SJSA1 (cell line): Measurements from ENCODE around the gene STX10. TPM values are rescaled to one million over a fixed set of nuclear protein-coding genes. Genes with fewer than 3 reads are reported as not detected.
"Not testable (repeated sequence)": the region's sequence is repeated elsewhere in the genome, so short reads cannot be mapped to it uniquely, and the experiment has no call there.

ENCODE experiments used
- DNase-seq, 2 experiments: peaks; one replicate each; pipeline ENCODE4 v3.0.0-alpha.2; 2015 to 2020; ENCODE audit warnings: low spot score in 2 of 2, low read depth in 1 of 2
- H3K27ac ChIP-seq: fragments of 250-450 bp; sonication (Bioruptor Pico); 2 replicates; pipeline ENCODE4 v1.5.1; 2020; ENCODE audit warnings: mild to moderate bottlenecking, moderate library complexity
- H3K27me3 ChIP-seq: fragments of 250-450 bp; sonication (Bioruptor Pico); replicated peaks from 2 replicates; pipeline ENCODE4 v1.5.1; 2020; ENCODE audit warnings: mild to moderate bottlenecking, moderate library complexity
- H3K36me3 ChIP-seq: fragments of 250-450 bp; sonication (Bioruptor Pico); 2 replicates; pipeline ENCODE4 v1.5.1; 2020; ENCODE audit warnings: mild to moderate bottlenecking
- H3K4me1 ChIP-seq: fragments of 250-450 bp; sonication (Bioruptor Pico); replicated peaks from 2 replicates; pipeline ENCODE4 v1.6.1; 2021; ENCODE audit warnings: mild to moderate bottlenecking
- H3K4me3 ChIP-seq: fragments of 250-450 bp; sonication (Bioruptor Pico); 2 replicates; pipeline ENCODE4 v1.5.1; 2020; ENCODE audit warnings: mild to moderate bottlenecking
- H3K9me3 ChIP-seq: fragments of 250-450 bp; sonication (Bioruptor Pico); replicated peaks from 2 replicates; pipeline ENCODE4 v1.5.1; 2020; ENCODE audit warnings: mild to moderate bottlenecking
- total RNA-seq: library from RNA; depleted of rRNA; stranded (reverse); fragments of >200 nt; shearing (Covaris generic); gene quantifications from 2 replicates; pipeline ENCODE4 v1.2.3, GENCODE V29; 2014; rRNA removed

Gene STX10, protein sequence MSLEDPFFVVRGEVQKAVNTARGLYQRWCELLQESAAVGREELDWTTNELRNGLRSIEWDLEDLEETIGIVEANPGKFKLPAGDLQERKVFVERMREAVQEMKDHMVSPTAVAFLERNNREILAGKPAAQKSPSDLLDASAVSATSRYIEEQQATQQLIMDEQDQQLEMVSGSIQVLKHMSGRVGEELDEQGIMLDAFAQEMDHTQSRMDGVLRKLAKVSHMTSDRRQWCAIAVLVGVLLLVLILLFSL
- total RNA-seq, result 106 and 125 TPM in 2 replicates

DNA sequence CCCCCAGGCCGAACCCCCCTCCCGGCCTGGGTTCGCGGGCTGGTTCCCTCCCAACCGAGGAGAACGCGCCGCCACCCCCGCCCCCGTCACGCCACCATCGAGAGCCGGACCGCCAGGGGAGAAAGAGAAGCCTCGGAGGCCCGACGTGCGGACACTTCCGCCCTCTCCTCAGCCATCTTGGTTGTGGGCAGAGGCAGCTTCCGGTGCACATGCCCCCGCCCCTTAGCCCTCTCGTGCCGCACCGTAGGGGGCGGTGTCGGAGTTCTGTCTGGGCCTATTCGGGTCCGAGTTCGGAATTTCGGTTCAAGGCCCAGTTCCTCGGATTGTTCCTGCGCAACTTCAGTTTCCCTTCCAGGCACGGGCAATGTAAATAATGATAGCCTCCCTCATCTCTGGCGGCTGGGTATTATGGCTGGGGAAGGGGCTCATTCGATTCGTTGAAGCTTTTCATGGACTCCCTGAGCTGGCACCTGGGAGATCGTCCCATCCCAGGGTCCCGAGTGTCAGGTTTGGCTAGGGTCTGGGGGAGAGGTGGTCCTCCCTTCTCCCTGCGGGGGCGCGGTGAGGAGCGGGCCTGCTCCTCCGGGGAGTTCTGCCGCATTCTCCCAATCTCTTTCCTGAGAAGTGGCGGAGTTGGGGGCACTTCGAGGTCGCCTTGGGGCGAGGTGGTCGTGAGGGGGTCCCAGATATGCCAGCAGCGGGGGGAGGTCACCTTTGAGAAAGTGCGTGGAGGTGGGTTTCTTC lies at the start of gene STX10, which contains the start of gene IER2:
Gene STX10 (minus strand): TSS at position 189 of the 744 bp plus-strand sequence. CDS start 202 bp downstream, outside the sequence.
Gene IER2 (plus strand): TSS at position 225 of the 744 bp plus-strand sequence. CDS start 2,776 bp downstream, outside the sequence.
- Histone ChIP-seq H3K9me3 (no peaks in the 10 kb centered on the region; the same call in 1 of the 2 replicates), H3K27me3 (no peaks in the 10 kb centered on the region), H3K27ac (peak within 1 kb of the TSS; percentile 70), H3K36me3 (peaks cover 31% of the 10 kb centered on the region), H3K4me1 (peaks cover 22% of the 10 kb centered on the region), H3K4me3 (peak within 1 kb of the TSS; percentile 76)
- DNase-seq, result peak; percentile 93 to 96

DNA sequence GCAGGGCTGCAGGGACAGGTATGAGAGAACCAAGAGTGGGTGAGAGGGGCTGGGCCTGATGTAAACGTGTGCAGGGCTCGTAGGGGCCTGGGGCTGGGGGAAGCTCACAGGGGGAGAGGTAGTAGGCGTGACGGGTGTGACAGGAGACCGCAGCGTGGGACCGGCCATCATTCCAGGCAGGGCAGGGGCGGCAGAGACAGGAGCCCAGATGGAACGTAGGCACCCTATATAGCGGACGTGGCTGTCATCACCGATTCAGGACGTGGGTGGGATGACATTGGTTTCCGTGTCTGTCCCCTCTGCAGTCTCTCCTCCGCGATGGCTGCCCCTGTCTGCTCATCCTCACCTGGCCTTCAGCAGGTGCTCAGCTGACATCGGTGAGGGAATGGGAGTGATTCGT lies 48.5 kb upstream of the STX10 start:
- Histone ChIP-seq H3K9me3 (no peaks in the 10 kb centered on the region), H3K27me3 (no peaks in the 10 kb centered on the region), H3K4me1 (no peaks in the 10 kb centered on the region), H3K36me3 (no peaks in the 10 kb centered on the region), H3K4me3 (no peak overlapping the region), H3K27ac (no peak overlapping the region)
- no peak for DNase-seq

DNA sequence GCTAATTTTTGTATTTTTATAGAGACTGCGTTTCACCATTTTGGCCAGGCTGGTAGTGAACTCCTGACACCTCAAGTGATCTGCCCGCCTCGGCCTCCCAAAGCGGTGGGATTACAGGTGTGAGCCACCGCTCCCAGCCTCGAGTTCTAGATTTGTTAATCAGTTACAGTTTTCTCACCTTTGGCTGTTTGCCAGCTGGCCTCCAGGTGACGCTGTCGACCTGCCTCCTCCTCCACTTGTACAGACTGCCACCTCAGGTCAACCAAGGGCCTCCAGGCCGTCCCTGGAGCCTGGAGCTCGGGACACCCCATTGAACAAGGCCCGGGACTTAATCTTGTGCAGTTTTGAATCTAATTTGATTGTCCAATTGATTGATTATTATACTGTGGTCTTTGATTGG lies 45.5 kb upstream of the STX10 start:
- no peaks in the 10 kb centered on the region for H3K9me3 ChIP-seq
- H3K36me3 ChIP-seq, result no peaks in the 10 kb centered on the region
- H3K4me3 ChIP-seq, result no peak overlapping the region
- no peak for DNase-seq
- no peaks in the 10 kb centered on the region for H3K4me1 ChIP-seq
- no peak overlapping the region for H3K27ac ChIP-seq
- no peaks in the 10 kb centered on the region for H3K27me3 ChIP-seq

DNA sequence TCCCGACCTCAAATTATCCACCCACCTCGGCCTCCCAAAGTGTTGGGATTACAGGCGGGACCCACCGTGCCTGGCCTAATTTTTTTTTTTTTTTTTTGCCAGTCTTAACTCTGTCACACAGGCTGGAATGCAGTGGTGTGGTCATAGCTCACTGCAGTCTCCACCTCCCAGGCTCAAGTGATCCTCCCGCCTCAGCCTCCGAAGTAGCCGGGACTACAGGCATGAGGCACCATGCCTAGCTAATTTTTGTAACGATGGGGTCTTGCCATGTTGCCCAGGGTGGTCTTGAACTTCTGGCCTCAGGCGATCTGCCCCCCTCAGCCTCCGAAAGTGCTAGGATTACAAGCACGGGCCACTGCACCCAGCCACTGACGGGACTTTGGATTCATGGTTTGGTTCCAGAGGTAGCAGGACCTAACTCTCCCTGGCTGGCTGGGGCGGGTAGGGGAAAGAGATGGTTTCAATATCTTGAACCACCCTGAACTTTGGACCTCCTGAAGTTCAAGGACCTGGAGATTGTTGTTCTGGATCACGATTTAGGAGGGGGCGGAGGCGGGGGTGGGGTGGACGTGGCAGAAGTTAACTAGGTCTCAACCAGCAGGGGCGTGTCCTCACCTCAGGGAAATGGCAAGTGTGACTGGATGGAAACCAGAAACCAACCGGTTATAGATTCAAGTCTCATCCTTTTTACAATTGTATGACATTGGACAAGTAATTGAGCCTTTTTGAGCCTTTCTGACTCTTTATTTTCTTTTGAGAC lies 40.8 kb upstream of the STX10 start:
- Histone ChIP-seq H3K9me3 (no peaks in the 10 kb centered on the region), H3K36me3 (no peaks in the 10 kb centered on the region), H3K4me3 (no peak overlapping the region), H3K27me3 (no peaks in the 10 kb centered on the region), H3K4me1 (no peaks in the 10 kb centered on the region), H3K27ac (no peak overlapping the region)
- DNase-seq, result no peak

DNA sequence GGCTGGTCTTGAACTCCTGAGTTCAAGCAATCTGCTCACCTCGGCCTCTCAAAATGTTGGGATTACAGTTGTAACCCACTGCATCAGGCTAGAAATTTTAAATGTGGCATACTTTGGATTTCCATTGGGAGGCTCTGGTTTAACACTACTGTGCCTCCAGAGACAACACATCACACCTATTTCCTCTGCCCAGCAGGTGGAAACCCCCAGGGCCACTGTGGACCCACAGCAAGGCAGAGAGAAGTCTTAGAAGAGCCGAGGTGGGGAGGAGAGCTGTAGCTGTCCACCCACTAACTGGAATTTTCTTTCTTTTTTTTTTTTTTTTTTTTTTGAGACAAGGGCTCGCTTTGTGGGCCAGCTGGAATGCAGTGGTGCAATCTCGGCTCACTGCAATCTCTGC lies 39.4 kb upstream of the STX10 start:
- DNase-seq, result no peak
- Histone ChIP-seq H3K36me3 (no peaks in the 10 kb centered on the region), H3K9me3 (no peaks in the 10 kb centered on the region), H3K27ac (no peak overlapping the region), H3K4me1 (no peaks in the 10 kb centered on the region), H3K27me3 (no peaks in the 10 kb centered on the region), H3K4me3 (no peak overlapping the region)

DNA sequence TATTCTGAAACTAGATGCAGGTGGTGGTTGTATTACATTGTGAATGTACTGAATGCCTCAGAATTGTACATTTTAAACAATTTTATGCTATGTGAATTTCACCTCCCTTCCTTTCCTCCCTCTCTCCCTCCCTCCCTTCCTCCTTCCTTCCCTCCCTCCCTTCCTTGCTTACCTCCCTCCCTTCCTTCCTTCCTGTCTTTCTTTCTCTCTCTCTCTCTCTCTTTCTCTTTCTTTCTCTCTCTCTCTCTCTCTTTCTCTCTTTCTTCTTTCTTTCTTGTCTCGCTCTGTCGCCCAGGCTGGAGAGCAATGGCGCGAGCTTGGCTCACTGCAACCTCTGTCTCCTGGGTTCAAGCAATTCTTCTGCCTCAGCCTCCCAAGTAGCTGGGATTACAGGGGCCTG lies 37.2 kb upstream of the STX10 start:
- Histone ChIP-seq H3K4me3 (no peak overlapping the region), H3K27ac (no peak overlapping the region), H3K27me3 (no peaks in the 10 kb centered on the region), H3K36me3 (no peaks in the 10 kb centered on the region), H3K9me3 (no peaks in the 10 kb centered on the region), H3K4me1 (no peaks in the 10 kb centered on the region)
- DNase-seq, result no peak

DNA sequence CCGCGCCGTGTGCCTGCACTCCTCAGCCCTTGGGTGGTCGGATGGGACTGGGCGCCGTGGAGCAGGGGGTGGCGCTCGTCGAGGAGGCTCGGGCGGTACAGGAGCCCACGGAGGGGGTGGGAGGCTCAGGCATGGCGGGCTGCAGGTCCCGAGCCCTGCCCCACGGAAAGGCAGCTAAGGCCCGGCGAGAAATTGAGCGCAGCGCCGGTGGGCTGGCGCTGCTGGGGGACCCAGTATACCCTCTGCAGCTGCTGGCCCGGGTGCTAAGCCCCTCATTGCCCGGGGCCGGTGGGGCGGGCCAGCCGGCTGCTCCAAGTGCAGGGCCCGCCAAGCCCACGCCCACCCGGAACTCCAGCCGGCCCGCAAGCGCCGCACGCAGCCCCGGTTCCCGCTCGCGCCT lies 36.5 kb upstream of the STX10 start:
- DNase-seq, H3K4me3 ChIP-seq, H3K9me3 ChIP-seq, H3K27me3 ChIP-seq, H3K36me3 ChIP-seq, H3K27ac ChIP-seq, H3K4me1 ChIP-seq: not testable (repeated sequence)

DNA sequence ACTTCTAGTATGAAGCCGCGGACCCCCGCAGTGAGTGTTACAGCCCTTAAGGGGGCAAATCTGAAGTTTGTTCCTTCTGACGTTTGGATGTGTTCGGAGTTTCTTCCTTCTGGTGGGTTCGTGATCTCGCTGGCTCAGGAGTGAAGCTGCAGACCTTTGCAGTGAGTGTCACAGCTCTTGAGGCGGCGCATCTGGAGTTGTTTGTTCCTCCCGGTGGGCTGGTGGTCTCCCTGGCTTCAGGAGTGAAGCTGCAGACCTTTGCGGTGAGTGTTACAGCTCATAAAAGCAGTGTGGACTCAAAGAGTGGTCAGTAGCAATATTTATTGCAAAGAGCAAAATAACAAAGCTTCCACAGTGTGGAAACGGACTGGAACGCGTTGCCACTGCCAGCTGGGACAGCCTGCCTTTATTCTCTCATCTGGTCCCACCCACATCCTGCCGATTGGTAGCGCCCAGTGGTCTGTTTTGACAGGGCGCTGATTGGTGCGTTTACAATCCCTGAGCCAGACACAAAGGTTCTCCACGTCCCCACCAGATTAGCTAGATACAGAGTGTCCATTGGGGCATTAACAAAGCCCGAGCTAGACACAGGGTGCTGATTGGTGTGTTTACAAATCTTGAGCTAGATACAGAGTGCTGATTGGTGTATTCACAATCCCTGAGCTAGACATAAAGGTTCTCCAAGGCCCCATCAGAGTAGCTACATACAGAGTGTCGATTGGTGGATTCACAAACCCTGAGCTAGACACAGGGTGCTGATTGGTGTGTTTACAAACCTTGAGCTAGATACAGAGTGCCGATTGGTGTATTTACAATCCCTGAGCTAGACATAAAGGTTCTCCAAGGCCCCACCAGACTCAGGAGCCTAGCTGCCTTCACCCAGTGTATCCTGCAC lies 35.8 kb upstream of the STX10 start:
- H3K4me3 ChIP-seq, H3K27me3 ChIP-seq, H3K9me3 ChIP-seq, DNase-seq, H3K36me3 ChIP-seq, H3K4me1 ChIP-seq, H3K27ac ChIP-seq: not testable (repeated sequence)

DNA sequence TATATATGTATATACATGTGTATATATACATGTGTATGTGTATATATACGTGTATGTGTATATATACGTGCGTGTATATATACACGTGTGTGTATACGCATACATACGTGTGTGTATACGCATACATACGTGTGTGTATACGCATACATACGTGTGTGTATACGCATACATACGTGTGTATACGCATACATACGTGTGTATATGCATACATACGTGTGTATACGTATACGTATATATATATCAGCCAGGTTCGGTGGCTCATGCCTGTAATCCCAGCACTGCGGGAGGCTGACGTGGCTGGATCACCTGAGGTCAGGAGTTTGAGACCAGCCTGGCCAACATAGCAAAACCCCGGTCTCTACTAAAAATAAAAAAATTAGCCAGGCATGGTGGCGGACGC lies 34.8 kb upstream of the STX10 start:
- H3K27me3 ChIP-seq, H3K4me3 ChIP-seq, H3K9me3 ChIP-seq, H3K27ac ChIP-seq, H3K36me3 ChIP-seq, DNase-seq, H3K4me1 ChIP-seq: not testable (repeated sequence)

DNA sequence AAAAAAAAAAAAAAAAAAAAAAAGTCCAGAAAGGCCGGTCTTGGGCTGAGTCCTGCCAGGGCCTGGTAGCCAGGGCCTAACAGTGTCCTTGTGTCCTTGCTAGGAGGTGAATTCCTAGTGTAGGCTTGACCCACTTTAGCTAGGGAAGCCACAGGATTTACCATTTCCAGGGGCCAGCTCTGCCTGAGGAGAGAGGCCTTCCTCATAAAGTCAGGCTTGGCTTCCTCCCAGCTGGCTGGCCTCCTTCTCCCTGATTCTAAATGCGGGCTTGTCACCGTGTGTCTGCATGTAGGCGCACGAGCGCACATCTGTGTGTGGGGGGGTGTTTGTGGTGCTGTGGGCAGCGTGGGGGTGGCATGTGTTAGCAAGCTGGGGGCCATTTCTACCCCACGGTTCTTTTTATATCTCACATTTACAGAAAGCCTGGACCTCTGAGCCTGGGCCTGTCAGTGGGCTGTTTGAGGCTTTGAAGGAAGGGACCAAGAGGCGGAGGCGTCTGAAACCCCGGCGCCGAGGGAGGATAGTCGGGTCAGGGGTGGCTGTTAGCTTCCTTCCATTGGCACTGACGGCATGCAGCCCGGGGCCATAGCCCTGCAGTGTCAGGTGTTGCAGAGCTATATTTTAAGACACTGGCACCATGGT lies 31.7 kb upstream of the STX10 start:
- DNase-seq, result no peak
- Histone ChIP-seq H3K4me3 (no peak overlapping the region), H3K27me3 (no peaks in the 10 kb centered on the region), H3K36me3 (no peaks in the 10 kb centered on the region), H3K4me1 (no peaks in the 10 kb centered on the region), H3K9me3 (no peaks in the 10 kb centered on the region), H3K27ac (no peak overlapping the region)

DNA sequence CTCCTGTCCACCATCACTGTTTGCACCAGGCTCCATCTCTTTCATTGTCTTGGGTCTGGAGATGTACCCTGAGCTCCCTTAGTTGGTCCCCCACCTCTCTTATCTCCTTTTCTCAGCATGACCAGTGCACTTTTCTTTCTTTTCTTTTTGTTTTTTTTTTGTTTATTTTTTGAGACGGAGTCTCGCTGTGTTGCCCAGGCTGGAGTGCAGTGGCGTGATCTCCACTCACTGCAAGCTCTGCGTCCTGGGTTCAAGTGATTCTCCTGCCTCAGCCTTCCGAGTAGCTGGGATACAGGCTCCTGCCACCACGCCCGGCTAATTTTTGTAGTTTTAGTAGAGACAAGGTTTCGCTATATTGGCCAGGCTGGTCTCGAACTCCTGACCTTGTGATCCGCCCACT lies 28.1 kb upstream of the STX10 start:
- H3K36me3 ChIP-seq, H3K4me3 ChIP-seq, H3K9me3 ChIP-seq, H3K27ac ChIP-seq, H3K27me3 ChIP-seq, DNase-seq, H3K4me1 ChIP-seq: not testable (repeated sequence)

DNA sequence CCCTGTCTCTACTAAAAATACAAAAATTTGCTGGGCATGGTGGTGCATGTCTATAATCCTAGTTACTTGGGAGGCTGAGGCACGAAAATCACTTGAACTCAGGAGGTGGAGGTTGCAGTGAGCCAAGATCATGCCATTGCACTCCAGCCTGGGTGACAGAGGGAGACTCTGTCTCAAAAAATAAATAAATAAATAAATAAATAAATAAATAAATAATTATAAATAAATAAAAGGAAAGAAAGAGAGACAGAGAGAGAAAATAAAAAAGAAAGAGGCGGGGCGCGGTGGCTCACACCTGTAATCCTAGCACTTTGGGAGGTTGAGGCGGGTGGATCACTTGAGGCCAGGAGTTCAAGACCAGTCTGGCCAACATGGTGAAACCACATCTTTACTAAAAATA lies 27.4 kb upstream of the STX10 start:
- not testable (repeated sequence) for H3K4me3 ChIP-seq, H3K27me3 ChIP-seq, H3K27ac ChIP-seq, H3K9me3 ChIP-seq, H3K36me3 ChIP-seq, DNase-seq
- H3K4me1 ChIP-seq, result peaks cover 11% of the 10 kb centered on the region

DNA sequence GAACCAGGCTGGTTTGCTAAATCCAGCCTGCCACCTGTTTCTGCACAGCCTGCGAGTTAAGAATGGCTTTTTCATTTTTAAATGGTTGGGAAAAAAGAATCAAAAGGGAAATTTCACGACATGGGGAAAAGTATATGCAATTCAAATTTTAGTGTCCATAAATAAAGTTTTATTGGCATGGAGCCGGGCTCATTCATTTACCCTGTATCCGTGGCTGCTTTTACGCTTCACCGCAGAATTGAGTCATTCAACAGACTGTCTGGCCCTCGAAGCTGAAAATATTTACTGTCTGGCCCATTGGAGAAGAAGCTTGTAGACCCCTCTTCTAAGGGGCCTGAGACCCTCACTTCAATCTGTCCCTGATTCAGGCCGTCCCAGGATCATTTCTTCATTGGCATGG lies 26.2 kb upstream of the STX10 start:
- Histone ChIP-seq H3K4me1 (peaks cover 20% of the 10 kb centered on the region), H3K4me3 (no peak overlapping the region), H3K27me3 (no peaks in the 10 kb centered on the region), H3K36me3 (0 out of 2 replicates have a peak, but pooled peaks cover 4% of the 10 kb centered on the region), H3K27ac (no peak overlapping the region), H3K9me3 (no peaks in the 10 kb centered on the region)
- no peak for DNase-seq
